OCI-LY3 (cell line): ENCODE measurements around the gene NAB1.

Source experiments
- H2AFZ ChIP-seq: fragments of 200-600, 300-600 bp; shearing (Covaris generic); 2 replicates; pipeline ENCODE4 v1.6.0; 2014; ENCODE audit warnings: antibody characterized with exemption, low read depth, low read length
- H3K27ac ChIP-seq: fragments of 200-600, 300-600 bp; sonication (generic); 2 replicates; pipeline ENCODE4 v1.5.1; 2014; ENCODE audit warnings: mild to moderate bottlenecking, low read length, moderate library complexity, mixed read lengths
- H3K27me3 ChIP-seq: fragments of 200-600, 300-600 bp; sonication (generic); 2 replicates; pipeline ENCODE4 v1.6.1; 2014; ENCODE audit warnings: low read depth, low read length, mixed read lengths
- H3K36me3 ChIP-seq: fragments of 200-600, 300-600 bp; sonication (generic); replicated peaks from 2 replicates; pipeline ENCODE3; 2014; ENCODE audit warnings: low read depth, low read length, mixed read lengths
- H3K4me1 ChIP-seq: fragments of 300-600, 200-600 bp; sonication (generic); 2 replicates; pipeline ENCODE4 v1.6.1; 2014; ENCODE audit warnings: low read length, mixed read lengths
- H3K4me2 ChIP-seq: fragments of 200-600, 300-600 bp; sonication (generic); 2 replicates; pipeline ENCODE4 v1.6.1; 2014; ENCODE audit warnings: low read length, mixed read lengths
- H3K4me3 ChIP-seq: fragments of 300-600, 200-600 bp; sonication (generic); 2 replicates; pipeline ENCODE4 v1.5.1; 2014; ENCODE audit warnings: antibody characterized with exemption, mild to moderate bottlenecking, low read length, moderate library complexity
- H3K79me2 ChIP-seq: fragments of 300-600, 200-600 bp; shearing (Covaris generic); 2 replicates; pipeline ENCODE4 v1.6.1; 2014; ENCODE audit warnings: mild to moderate bottlenecking, low read length, mixed read lengths
- H3K9ac ChIP-seq: fragments of 300-600, 200-600 bp; shearing (Covaris generic); 2 replicates; pipeline ENCODE4 v1.6.0; 2014; ENCODE audit warnings: mild to moderate bottlenecking, low read length, moderate library complexity
- H3K9me3 ChIP-seq: fragments of 200-600, 300-600 bp; shearing (Covaris generic); 2 replicates; pipeline ENCODE4 v1.6.1; 2014; ENCODE audit warnings: low read length, mixed read lengths; ENCODE audit not compliant: insufficient read depth
- H4K20me1 ChIP-seq: fragments of 200-600, 300-600 bp; sonication (generic); 2 replicates; pipeline ENCODE4 v1.6.1; 2016; ENCODE audit warnings: low read length, mixed read lengths; ENCODE audit not compliant: insufficient read depth
- EZH2phosphoT487 ChIP-seq: fragments of 200-600 bp; shearing (Covaris generic); IDR thresholded peaks from 2 replicates; pipeline ENCODE4 v1.6.1; 2018; ENCODE audit warnings: antibody characterized with exemption, mixed run types, low read depth
- TF ChIP-seq, protein P1 (sequence below): fragments of 200-600, 300-600 bp; sonication (generic); IDR thresholded peaks from 2 replicates; pipeline ENCODE4 v1.5.1; 2014; ENCODE audit warnings: antibody characterized with exemption, low read length, low read depth

Gene NAB1

DNA sequence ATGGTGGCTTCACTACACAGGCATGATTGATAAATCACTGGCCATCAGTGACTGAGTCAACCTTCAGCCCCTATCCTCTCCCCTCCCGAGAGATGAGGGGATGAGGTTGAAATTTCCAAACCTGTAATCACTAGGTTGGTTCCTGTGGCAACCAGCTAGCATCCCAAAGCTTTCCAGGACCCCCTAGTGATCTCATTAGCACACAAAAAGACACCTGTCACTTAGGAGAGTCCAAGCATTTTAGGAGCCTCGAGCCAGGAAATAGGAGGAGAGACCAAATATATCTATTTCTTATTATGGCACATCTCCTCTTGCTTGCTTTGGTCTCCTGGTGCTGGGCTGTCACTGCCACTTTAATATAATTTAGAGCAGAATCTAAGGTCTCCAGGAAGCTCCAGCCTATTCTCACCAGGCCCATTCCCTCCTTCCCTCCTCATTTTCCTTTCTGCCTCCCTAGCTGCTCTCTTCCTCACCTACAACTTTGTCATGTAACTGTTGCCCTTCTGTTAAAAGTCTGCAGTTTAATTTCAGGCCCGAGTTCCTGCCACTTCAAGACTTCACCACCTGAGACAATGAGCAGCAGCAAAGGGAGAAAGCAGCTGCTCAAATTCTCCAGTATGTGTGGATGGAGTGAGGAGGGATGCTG lies 33.2 kb upstream of the NAB1 start:
- no peaks in the 10 kb centered on the region for H3K27me3 ChIP-seq
- no peaks in the 10 kb centered on the region for H3K79me2 ChIP-seq
- TF ChIP-seq, protein P1, sequence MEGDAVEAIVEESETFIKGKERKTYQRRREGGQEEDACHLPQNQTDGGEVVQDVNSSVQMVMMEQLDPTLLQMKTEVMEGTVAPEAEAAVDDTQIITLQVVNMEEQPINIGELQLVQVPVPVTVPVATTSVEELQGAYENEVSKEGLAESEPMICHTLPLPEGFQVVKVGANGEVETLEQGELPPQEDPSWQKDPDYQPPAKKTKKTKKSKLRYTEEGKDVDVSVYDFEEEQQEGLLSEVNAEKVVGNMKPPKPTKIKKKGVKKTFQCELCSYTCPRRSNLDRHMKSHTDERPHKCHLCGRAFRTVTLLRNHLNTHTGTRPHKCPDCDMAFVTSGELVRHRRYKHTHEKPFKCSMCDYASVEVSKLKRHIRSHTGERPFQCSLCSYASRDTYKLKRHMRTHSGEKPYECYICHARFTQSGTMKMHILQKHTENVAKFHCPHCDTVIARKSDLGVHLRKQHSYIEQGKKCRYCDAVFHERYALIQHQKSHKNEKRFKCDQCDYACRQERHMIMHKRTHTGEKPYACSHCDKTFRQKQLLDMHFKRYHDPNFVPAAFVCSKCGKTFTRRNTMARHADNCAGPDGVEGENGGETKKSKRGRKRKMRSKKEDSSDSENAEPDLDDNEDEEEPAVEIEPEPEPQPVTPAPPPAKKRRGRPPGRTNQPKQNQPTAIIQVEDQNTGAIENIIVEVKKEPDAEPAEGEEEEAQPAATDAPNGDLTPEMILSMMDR: no peak
- TF ChIP-seq EZH2phosphoT487: no peak
- H4K20me1 ChIP-seq: no peaks in the 10 kb centered on the region
- no peak overlapping the region for H3K4me2 ChIP-seq
- no peak overlapping the region for H3K27ac ChIP-seq
- no peak overlapping the region for H3K9ac ChIP-seq
- H3K4me3 ChIP-seq: no peak overlapping the region
- no peaks in the 10 kb centered on the region for H3K4me1 ChIP-seq
- no peaks in the 10 kb centered on the region for H3K9me3 ChIP-seq
- H3K36me3 ChIP-seq: no peaks in the 10 kb centered on the region
- no peak overlapping the region for H2AFZ ChIP-seq

DNA sequence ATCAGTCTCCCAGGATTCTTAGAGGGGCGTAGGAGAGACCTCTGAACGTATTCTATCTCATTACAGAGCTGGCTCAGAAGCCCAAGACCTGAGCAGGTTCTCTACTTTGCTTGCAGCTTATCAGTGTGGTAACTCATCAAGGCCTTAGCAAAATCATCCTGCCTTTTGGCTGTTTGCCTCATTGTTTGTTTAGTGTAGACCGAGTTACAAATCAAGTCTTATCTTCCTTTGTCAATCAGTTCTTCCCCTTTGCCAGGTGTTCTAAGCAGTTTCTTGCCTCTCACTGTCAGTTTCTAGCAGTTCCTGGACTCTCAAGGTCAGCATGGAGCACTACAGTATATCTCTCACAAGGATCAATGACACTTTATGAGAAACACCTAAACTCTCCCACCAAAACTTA lies 30.9 kb upstream of the NAB1 start:
- Histone ChIP-seq H3K9me3 (no peaks in the 10 kb centered on the region), H3K4me1 (no peaks in the 10 kb centered on the region), H4K20me1 (no peaks in the 10 kb centered on the region), H3K36me3 (no peaks in the 10 kb centered on the region), H3K27me3 (no peaks in the 10 kb centered on the region), H3K4me2 (no peak overlapping the region), H3K9ac (no peak overlapping the region), H3K4me3 (no peak overlapping the region), H3K27ac (no peak overlapping the region), H3K79me2 (no peaks in the 10 kb centered on the region), H2AFZ (no peak overlapping the region)
- no peak for TF ChIP-seq EZH2phosphoT487
- TF ChIP-seq, protein P1: no peak

DNA sequence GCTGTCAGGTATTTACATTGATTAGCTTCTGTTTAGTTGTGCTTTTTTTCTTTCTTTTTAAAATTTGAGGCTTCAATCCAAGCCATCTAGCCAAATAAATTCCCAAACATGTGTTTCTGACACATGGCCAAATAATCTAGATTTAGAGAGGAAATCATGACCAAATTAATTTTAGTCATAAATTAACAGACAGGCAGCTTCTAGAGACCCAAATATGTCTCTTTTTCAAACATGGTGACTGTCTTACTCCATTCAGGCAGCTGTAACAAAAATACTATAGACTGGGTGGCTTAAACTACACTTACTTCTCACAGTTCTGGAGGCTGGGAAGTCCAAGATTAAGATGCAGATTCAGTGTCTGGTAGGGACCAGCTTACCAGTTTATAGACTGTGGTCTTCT lies 23.2 kb upstream of the NAB1 start:
- Histone ChIP-seq H4K20me1 (no peaks in the 10 kb centered on the region), H3K27me3 (no peaks in the 10 kb centered on the region), H3K4me1 (peaks cover 13% of the 10 kb centered on the region), H3K4me2 (no peak overlapping the region), H2AFZ (no peak overlapping the region), H3K79me2 (no peaks in the 10 kb centered on the region), H3K36me3 (no peaks in the 10 kb centered on the region), H3K4me3 (no peak overlapping the region), H3K9ac (no peak overlapping the region), H3K9me3 (0 out of 2 replicates have a peak, but pooled peaks cover 4% of the 10 kb centered on the region), H3K27ac (no peak overlapping the region)
- no peak for TF ChIP-seq EZH2phosphoT487
- TF ChIP-seq, protein P1: no peak

DNA sequence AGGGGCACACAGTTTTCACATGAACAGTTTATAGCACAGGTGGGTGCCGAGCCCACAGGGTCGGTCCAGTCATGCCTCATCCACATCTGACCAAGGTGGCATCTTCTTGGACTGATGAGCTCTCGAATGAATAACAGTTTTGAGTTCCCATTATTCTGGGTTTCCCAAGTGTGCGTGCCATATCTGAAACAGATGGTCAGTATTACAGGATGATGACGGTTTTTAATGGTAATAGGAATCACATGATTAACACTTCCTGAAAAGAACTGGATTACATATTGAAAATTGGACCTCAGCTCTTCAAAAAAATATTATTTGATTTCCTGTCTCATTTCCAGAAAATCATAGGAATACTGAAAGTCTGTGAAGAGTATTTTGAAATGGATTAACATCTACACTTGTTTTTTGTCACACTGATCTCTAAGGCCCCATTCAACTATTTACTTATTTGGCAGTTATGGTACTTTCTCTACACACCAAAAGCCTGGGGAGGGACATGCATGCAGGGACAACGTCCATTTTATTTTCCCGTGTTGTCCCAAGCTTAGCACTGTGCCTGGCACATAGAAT lies 22.2 kb upstream of the NAB1 start:
- Histone ChIP-seq H3K4me2 (no peak overlapping the region), H3K27ac (no peak overlapping the region), H3K9ac (no peak overlapping the region), H3K36me3 (no peaks in the 10 kb centered on the region), H3K4me3 (no peak overlapping the region), H2AFZ (no peak overlapping the region), H3K4me1 (peaks cover 13% of the 10 kb centered on the region), H4K20me1 (no peaks in the 10 kb centered on the region), H3K27me3 (no peaks in the 10 kb centered on the region), H3K9me3 (0 out of 2 replicates have a peak, but pooled peaks cover 4% of the 10 kb centered on the region), H3K79me2 (no peaks in the 10 kb centered on the region)
- TF ChIP-seq, protein P1: no peak
- no peak for TF ChIP-seq EZH2phosphoT487
